UCSD-AML1 (cell line): ENCODE data around the gene SYTL2.
"Not testable (repeated sequence)": the region's sequence is repeated elsewhere in the genome, so short reads cannot be mapped to it uniquely, and the experiment has no call there.

Experiments
- DNase-seq: peaks from one replicate; lab custom pipeline; 2025; ENCODE audit not compliant: unreplicated experiment; lab: John Stamatoyannopoulos, UW

SYTL2 gene

GRCh38 chr11:85658180-85658579, 152.8 kb downstream of the SYTL2 start:
- DNase-seq = no peak

- no peak for DNase-seq
These were observed 154.2 kb downstream of the SYTL2 start for GRCh38 chr11:85656777-85657176.

- not testable (repeated sequence) for DNase-seq
These were observed 156.6 kb downstream of the SYTL2 start for GRCh38 chr11:85654343-85654742.

- DNase-seq = no peak
These were observed 158.0 kb downstream of the SYTL2 start for GRCh38 chr11:85652786-85653447.

- DNase-seq = no peak
These were observed 159.8 kb downstream of the SYTL2 start for GRCh38 chr11:85651118-85651517.

- peak; percentile 89 for DNase-seq
These were observed 163.2 kb downstream of the SYTL2 start, which contains the start of gene TMEM126A for GRCh38 chr11:85647604-85648299. TMEM126A (plus strand) TSS chr11:85647967; CDS start chr11:85650256, 2,289 bp downstream.

GRCh38 chr11:85647078-85647477, 163.9 kb downstream of the SYTL2 start:
- DNase-seq = no peak
